ENCODE measurements around the gene LSMEM2.

Gene LSMEM2

GRCh38 chr3:50322115-50322385 is 43.2 kb downstream of the LSMEM2 start:
- no peak for DNase-seq (ENCODE audit: low read depth, low spot score)

- no peak for DNase-seq (ENCODE audit: low read depth, low spot score)
These were observed 43.7 kb downstream of the LSMEM2 start, which contains the start of gene HYAL2 for GRCh38 chr3:50322386-50323091. Gene HYAL2 (minus strand): TSS chr3:50322745. CDS start chr3:50320489, 2,256 bp downstream.

GRCh38 chr3:50323092-50323600 is 44.3 kb downstream of the LSMEM2 start:
- no peak for DNase-seq (ENCODE audit: low read depth, low spot score)

DNA sequence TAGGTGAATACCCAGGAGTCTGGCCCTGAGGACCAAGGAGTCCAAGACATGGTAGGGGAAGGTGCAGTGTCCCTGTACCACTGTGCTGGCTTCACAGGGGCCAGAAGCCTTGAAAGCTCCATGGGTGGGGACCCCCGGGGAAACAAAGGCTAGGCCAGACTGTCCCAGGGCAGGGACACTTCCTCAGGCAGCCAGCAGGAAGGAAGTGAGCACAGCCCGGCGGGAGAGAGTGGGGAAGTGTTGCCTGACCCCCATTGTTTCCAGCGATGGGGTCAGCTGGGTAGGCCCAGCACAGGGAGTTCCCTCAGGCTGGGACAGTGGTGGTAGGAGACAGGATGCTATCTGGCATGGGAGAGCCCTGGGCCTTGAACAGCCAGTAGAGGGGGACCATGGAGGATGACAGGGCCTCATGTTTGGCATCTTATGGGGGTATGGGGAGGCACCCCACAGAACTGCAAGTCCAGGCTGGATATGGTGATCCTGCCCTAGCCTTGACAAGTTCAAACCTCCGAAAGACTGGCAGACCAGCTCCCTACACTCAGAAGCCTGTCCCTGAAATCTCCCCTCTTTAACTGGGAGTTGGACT is 44.8 kb downstream of the LSMEM2 start:
- DNase-seq (ENCODE audit: low read depth, low spot score): no peak

DNA sequence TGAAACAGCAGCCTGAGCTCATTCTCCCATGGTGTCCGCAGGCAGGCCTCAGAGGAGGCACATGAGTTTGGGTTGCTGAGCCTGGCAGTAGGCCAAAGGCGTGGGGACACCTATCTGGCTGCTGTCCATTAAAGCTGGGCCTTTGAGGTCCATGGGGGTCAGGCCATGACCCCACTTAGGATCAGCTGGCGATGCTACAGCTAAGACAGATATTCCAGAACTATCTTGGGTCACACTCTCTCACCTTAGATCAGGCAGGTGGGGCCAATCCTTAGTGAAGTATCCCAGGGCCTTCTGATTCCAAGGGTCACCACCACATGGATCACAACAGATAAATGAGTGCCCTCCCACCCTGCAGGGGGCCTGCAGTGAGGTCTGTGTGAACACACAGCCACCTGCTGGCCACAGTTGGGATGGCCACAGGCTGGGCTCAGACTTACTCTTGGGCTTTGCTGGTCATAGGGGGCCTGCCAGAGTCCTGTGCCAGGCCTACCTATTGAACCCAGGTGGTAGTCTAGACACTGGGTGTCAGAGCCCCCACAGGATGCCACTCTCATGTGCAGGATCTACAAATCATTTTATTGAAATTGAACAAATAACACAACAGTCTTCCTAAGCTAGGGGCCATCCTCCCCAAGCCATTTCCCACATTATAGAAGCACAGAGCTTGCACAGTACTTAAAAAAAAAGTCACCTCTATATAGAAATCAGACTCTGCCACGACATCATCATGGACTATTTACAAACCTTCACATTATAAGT is 45.6 kb downstream of the LSMEM2 start:
- DNase-seq (ENCODE audit: low read depth, low spot score): no peak

DNA sequence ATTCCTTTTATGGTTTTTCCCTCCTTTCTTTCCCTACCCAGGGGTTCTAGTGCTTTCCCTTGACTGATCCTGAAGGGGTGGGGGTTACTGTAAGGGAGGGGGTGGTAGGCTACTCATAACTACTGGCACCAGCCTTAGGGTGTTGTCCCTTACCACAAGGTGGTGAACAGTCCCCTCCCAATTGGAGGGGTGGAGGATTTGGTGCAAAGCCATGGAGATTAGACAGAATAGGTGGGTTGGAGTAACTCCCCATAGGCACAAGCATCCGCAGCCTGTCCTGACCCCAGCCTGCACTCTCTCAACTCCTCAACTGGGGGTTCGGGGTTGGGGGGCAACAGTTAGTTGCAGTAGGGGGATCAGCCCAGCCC is 46.2 kb downstream of the LSMEM2 start:
- no peak for DNase-seq (ENCODE audit: low read depth, low spot score)

DNA sequence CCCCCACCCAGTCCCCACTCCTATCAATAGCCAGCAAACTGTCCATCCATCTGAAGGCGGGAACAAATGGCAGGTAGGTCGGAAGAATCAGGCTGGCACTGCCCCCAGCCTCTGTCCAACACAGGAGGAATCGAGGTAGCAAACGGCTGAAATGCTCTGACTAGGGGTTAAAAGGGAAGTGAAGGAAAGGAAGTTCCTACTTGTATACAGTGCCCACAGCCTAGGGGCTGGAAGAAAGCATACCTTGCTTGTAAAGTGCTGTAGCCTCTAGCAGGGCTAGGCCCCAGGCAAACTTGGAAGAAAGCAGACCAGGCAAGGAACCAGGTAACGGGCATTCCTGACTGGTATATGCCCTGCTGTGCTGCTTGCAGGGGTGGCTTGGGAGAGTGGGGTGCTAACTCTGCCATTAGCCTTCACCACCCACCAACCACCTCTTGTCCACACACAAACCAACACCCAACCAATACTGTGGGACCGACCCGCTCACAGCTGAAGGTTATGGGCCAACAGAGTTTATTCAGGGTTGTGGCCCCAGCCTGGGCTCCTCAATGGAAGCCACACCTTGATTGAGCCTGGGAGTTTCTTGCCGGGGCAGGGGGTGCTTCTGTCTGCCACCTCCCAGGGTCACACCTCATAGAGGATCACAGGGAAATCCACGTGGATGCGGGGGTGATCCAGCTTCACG is 46.8 kb downstream of the LSMEM2 start:
- DNase-seq (ENCODE audit: low read depth, low spot score): no peak

- no peak for DNase-seq (ENCODE audit: low read depth, low spot score)
These were observed 47.3 kb downstream of the LSMEM2 start for GRCh38 chr3:50326182-50326541.

- no peak for DNase-seq (ENCODE audit: low read depth, low spot score)
These were observed 48.2 kb downstream of the LSMEM2 start for GRCh38 chr3:50327129-50327528.

DNA sequence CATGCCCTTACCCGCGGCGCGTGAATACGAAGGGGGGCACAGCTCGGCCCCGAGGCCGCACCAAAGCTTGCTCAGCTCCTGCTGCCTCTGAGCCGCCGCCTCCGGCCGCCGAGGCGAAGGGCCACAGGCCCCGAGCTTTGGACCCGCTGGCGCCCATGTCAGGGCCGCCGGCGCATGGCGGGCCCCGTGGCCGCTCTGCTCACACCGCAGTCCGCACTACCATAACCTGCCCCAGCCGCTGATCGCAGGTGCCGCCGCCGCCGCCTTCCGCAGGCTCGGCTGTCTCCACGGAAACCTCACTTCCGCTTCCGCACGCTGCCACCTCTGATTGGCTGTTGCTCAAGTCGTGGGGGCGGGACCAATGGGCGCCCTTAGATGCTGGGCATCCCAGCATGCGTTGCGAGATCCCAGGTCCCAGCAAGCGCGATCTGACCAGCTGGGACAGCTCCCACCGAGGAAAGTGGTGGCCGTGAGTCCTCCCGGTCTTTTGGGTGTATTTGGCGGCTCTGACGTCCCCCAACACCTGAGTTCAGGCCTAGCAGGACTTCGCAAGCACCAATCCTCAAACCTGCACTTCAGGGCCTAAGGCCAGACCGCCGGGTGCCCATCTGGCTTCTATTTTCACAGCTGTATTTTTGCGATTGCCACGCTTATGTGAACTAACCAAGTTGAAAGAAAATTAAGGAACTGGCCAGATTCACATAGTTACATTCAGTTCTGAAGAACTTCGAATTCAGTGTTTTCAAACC is 49.2 kb downstream of the LSMEM2 start, which contains the start of gene TUSC2:
TSS of gene TUSC2 (minus strand) at position 281 of the 749 bp plus-strand sequence. CDS start at position 157, 124 bp downstream.
- DNase-seq (ENCODE audit: low read depth, low spot score): no peak

- DNase-seq (ENCODE audit: low read depth, low spot score): no peak
These were observed 51.4 kb downstream of the LSMEM2 start for GRCh38 chr3:50330330-50330729.

GRCh38 chr3:50331364-50331907 is 52.5 kb downstream of the LSMEM2 start:
- no peak for DNase-seq (ENCODE audit: low read depth, low spot score)

DNA sequence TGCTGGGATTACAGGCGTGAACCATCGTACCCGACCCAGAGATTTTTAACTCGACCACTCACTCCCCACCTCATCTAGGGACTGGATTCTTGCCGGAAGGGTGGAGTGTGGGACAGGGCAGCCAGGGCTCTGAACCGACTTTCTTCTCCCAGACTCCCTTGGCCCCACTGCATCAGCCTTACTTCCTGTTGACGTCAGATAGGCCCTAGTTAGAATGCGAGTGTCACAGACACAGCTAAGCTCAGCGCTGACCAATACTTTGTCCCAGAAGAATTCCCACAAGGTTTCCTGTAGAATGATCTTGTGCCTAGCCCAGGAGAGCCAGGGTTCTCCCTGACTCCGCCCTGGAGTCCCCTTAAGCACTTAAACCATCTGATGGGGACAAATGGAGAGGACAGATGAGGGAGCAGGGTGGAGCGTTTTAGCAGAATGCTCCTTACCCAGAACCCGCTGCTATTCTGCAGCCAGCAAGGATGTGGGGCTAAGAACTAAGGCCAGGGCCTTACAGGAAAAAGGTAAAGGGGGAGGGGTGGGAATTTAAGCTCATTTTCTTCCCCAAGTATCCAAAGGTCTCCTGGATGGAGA is 54.9 kb downstream of the LSMEM2 start:
- DNase-seq (ENCODE audit: low read depth, low spot score): no peak

GRCh38 chr3:50334339-50335075 is 55.6 kb downstream of the LSMEM2 start:
- DNase-seq (ENCODE audit: low read depth, low spot score): no peak

GRCh38 chr3:50336452-50337174 is 57.7 kb downstream of the LSMEM2 start:
- no peak for DNase-seq (ENCODE audit: low read depth, low spot score)

DNA sequence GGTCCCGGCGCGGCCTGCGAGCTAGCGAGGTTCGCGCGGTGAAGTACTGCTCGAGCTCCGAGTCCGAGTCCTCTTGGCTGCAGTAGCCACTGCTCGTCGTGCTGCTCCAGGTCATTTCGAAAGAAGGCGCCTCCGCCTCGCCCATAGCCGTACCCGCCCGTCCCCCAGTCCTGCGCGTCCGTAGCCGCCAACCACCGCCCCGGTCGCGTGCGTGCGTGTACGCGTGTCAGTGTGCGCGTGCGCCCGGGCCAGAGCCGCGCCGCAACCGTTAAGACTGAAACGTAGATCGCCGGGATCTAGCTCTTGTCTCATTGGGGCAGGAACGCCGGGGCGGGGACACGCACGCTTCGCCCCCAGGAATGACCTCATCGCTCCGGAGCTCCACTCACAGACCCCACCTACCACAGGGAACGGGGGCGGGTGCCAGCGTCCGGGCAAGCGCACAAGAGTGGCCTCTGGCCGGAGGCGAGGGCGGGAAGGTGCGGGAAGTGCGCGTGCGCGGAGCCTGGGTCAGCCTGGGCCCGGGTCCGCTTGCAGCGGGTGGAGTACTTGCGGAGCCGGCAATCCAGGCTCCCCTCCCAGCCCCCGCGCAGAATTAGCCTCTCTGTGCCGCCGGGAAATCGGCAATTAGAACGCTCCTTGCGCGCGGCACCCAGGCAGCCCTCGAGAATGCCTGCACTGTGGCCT is 58.4 kb downstream of the LSMEM2 start:
- DNase-seq (ENCODE audit: low read depth, low spot score): no peak
